ENCODE measurements around the gene OR2T27.
"Not testable (repeated sequence)": the region's sequence is repeated elsewhere in the genome, so short reads cannot be mapped to it uniquely, and the experiment has no call there.

Gene OR2T27

GRCh38 chr1:248655354-248655753 lies at the start of gene OR2T27:
Gene OR2T27 (minus strand): TSS chr1:248655528. CDS start chr1:248650884, 4,644 bp downstream.
- not testable (repeated sequence) for DNase-seq (ENCODE audit: low read depth in 2 of 2)

DNA sequence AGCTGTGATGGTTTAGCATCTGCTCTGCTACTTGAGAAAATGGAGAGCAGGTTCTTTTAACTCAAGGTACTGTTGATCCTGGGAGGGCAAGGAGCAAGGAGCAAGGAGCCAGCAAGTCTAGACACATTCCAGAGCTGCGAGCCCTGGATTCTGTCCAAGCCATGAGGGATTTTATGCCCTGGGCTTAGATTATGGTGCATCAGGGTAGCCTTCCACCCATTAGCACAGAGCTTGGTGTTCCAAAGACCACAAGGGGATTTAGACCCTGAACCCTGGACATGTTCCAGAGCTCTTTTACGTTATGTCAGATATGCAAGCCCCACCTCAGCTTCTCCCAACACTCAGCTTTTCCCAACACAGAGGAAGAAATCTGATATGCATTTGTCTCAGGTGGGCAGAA lies 49.3 kb upstream of the OR2T27 start:
- DNase-seq (ENCODE audit: low read depth in 2 of 2), result no peak

- no peak for DNase-seq (ENCODE audit: low read depth in 2 of 2)
Observed at GRCh38 chr1:248703674-248704073, 48.3 kb upstream of the OR2T27 start.

DNA sequence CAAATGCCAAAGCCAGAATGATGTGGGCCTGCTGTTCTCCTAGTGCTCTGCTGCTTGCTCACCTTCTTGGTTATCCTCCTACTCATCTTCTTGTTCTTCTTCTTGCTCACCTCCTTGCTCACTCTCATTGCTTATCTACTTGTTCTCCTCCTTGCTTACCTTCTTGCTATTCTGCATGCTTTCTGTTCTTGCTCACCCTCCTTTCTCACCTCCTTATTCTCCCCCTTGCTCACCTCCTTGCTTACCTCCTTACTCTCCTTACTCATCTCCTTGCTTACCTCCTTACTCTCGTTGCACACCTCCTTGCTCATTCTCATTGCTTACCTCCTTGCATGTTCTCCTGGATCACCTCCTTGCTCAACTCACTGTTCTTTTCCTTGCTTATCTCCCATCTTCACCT lies 47.4 kb upstream of the OR2T27 start, which contains the start of gene OR14I1:
Gene OR14I1 (minus strand): TSS at position 53 of the 400 bp plus-strand sequence.
- DNase-seq (ENCODE audit: low read depth in 2 of 2), result no peak

DNA sequence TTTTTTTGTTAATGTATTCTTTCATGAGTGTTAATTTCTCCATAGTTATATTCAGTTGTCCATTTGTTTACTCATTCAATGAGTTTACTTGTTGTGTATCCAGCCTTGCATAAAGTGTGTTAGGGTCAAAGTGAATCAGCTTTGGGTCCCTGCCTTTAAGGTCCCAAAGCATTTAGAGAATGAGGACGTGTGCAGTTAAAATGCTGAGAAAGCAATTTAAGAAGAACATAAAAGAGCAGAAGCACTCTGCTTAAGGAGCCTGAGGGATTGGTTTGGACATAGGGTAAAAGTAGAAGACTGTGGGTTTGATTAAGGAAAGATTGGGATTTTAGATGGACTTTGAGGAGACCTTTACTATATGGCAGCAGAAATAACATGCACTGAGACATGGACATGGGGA lies 43.8 kb upstream of the OR2T27 start:
- DNase-seq (ENCODE audit: low read depth in 2 of 2), result no peak

- DNase-seq (ENCODE audit: low read depth in 2 of 2), result no peak
Observed at GRCh38 chr1:248697907-248698306, 42.6 kb upstream of the OR2T27 start.

GRCh38 chr1:248696774-248697173 lies 41.4 kb upstream of the OR2T27 start:
- no peak for DNase-seq (ENCODE audit: low read depth in 2 of 2)

DNA sequence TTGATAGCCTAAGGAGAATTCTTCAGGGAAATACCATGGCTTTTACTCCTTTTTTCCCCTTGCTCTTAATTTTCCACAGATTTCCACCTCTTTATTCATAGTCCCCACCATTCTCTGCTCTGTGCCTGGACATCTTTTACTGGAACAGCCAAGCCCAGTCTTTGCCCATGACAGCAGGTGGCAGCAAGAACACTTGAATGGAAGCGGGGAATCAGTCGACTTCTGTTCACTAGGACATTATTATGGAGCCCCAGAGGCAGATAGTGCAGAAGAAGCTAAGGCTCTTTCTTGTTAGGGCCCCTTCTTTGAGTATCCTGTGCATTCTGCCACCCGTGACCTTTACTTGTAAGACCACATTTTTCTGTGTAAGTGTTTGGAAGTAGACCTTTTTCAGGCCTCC lies 40.9 kb upstream of the OR2T27 start:
- DNase-seq (ENCODE audit: low read depth in 2 of 2), result no peak

GRCh38 chr1:248695451-248696132 lies 40.3 kb upstream of the OR2T27 start:
- no peak for DNase-seq (ENCODE audit: low read depth in 2 of 2)

GRCh38 chr1:248691567-248692155 lies 36.3 kb upstream of the OR2T27 start:
- no peak for DNase-seq (ENCODE audit: low read depth in 2 of 2)

DNA sequence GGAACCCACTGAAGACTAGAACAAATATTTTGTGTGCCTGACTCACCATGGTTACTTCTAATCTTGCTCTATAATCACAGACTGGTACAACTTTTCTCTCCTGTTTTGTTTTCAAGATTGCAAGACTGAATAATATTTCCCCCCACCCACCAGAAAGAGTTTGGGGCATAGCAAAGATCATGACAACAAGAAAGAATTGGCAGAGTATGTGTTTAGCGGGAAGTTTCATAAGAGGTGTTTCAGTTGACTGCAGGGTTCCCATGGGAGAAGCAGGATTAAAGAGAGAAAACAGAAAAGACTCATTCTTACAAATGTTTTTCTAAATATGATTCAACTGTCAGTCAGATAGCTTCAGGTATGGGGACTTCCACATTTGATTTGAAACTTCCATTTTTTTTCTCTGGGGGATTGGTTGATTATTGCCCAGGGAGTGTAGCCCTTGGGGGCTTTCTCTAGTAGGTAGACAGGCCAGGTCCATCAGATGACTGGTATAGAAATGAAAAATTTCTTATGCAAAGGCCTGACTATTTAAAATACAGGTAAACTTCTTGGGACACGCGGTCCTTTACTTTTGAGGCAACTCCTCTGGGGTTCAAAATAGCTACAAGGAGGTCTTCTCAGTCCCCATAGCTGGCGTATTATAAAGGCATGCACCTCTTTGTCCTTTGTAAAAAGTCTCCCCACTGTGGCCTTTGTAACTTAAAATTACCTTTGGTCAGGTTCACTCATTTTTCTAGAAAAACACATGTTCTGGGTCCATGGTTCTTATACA lies 33.4 kb upstream of the OR2T27 start:
- DNase-seq (ENCODE audit: low read depth in 2 of 2), result no peak

GRCh38 chr1:248686815-248687214 lies 31.5 kb upstream of the OR2T27 start:
- no peak for DNase-seq (ENCODE audit: low read depth in 2 of 2)

DNA sequence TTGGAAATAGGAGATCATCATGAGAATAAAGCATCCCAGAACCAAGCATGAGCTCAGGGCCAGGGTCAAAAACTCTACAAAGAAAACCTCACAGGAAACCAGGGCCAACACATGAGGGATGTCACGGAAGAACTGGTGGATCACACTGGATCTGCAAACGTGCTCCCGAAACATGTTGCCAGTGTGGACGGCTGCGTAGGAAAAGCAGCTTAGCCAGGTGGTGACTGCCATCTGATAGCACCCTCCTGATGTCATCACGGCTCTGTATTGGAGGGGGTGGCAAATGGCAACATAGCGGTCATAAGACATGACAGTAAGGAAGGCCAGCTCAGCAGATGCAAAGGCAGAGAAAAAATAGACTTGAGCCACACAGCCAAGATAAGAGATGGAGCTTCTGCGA lies 26.3 kb upstream of the OR2T27 start:
- no peak for DNase-seq (ENCODE audit: low read depth in 2 of 2)

- DNase-seq (ENCODE audit: low read depth in 2 of 2), result no peak
Observed at GRCh38 chr1:248670003-248670402, 14.7 kb upstream of the OR2T27 start.

DNA sequence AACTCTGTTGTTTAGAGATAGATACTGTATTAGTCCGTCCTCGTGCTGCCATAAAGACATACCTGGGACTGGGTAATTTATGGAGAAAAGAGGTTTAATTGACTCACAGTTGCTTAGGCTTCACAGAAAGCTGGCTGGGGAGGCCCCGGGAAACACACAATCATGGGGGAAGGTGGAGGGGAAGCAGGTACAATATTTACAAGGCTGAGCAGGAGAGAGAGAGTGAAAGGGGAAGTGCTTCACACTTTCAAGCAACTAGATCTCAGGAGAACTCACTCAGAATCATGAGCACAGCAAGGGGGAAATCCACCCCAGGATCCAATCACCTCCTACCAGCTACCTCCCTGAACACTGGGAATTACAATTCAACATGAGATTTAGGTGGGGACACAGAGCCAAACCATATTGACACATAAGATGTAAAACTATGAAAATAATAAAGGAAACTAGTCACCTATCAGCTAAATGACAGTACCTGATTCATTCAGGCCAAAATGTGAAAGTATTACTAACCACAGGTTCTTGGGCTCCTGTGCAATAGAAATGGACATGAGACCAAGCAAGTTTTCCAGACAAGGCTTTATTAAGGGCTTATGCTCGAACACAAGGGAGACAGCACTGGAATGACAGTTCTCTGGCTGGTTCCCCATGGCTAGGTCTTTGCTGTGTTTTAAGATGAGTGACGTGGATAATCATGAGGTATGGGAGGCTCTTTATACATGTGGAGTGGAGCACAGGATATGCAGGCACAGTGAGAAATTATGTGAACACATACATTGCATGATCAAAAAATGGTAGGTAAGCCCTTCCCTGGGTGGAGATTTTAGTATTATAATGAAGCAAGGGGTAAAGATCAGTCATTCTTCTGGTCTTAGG lies 8.4 kb upstream of the OR2T27 start:
- DNase-seq (ENCODE audit: low read depth in 2 of 2), result not testable (repeated sequence)

DNA sequence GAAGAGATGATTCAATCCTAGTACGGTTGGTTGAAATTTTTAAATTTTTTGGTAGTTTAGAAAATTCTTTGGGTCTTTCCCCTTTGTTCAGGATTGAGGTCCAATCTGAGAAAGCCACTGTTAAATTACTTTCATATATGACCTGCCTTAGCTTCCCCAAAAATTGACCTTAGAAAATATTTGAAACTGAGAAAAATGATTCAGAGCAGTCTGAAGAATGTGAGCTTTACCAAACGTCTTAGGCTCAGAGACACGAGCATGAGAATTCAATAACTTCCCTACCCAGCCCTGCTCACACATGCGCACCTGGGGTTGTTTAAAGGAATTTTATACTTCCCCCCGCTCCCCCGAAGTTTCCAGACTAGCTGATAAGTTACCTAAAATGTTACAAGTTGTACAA lies 1.5 kb upstream of the OR2T27 start:
- not testable (repeated sequence) for DNase-seq (ENCODE audit: low read depth in 2 of 2)

DNA sequence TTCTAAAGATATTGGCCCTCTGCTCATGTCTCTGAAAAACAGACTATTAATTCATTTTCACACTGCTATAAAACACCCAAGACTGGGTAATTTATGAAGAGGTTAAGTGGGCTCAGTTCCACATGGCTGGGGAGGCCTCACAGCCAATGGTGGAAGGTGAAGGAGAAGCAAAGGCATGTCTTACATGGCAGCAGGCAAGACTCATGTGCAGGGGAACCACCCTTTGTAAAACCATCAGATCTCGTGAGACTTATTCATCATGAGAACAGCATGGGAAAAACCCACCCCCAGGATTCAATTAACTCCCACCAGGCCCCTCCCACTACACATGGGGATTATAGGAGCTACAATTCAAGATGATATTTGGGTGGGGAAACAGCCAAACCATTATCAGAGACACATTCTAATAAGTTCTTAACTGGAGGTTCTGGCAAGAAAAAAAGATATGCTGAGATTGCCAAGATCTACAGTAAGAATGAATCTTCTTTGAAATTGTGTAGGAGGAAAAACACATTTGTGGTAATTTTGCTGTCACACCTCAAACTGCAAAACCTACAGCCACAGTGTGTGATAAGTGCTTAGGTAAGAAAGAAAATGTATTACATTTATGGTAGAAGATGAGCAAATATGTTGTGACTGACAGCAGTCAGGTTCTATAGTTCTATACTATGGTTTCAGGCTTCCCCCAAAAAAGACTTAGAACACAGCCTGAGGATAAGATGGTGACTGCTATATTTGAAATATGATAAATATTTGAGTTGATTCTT lies 6.4 kb downstream of the OR2T27 start:
- DNase-seq (ENCODE audit: low read depth in 2 of 2), result not testable (repeated sequence)

DNA sequence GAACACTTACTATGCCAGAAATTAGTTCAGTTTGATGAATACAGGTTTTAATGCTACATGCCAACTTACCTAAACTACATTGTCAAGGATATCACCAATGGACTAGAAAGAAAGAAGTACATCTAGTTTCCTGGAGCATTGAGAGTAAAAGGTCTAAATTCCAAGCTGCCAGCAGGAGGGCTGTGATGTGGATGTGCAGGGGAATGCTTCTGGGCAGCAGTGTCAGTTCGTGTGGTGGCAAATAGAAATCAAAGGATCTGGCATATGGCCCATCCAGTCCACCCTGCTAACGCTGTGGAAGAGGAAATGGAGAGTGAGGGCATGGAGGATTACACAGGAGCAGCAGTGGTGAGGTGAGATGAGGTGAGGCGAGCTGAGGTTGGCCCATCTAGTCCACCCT lies 10.2 kb downstream of the OR2T27 start, which contains the start of gene OR2T35:
Gene OR2T35 (minus strand): TSS at position 101 of the 400 bp plus-strand sequence. CDS start 6,020 bp downstream, outside the sequence.
- not testable (repeated sequence) for DNase-seq (ENCODE audit: low read depth in 2 of 2)

DNA sequence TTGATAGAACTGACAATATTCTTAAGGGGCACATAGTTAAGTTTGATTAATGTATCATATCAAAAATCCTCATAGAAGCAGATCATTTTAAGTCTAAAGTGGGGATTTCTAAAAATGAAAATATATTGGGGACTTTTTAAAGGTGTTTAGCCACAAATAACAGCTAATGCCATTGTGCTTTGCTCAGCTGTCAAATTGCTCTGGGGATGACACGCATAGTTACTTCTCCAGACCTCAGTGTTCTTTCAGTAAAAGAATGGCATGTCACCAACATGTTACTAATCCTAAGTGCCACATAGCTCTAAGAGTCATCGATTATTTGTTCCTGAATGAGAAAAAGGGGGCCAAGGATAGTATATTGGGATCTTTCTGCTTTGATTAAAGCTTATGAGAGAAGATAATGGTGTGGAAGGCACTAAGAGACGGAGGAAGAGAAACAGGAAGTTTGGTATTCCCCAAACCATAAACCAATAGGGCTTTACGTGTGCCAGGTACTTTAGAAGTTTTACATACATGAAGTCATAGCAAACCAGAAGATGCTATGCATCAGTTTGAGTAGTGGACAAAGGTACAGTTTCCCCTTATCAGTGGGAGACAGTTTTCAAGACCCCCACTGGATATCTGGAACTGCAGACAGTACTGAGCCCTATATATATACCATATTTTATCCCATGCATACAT lies 12.2 kb downstream of the OR2T27 start:
- not testable (repeated sequence) for DNase-seq (ENCODE audit: low read depth in 2 of 2)

GRCh38 chr1:248641583-248641982 lies 13.7 kb downstream of the OR2T27 start:
- DNase-seq (ENCODE audit: low read depth in 2 of 2), result not testable (repeated sequence)

Measured in stimulated activated CD4-positive, alpha-beta T cell treated with anti-CD3 and anti-CD28 coated beads, Interleukin-1b, Interleukin-23, amount 100 ng/mL, for 4 hours (primary cell).